ENCODE results near the gene FAM24B. TPM values are rescaled to one million over a fixed set of nuclear protein-coding genes. Genes with fewer than 3 reads are reported as not detected.

Gene FAM24B
- total RNA-seq, 4 donors from 2014 or later: 0.88 to 2.3 (median 2.3) TPM; not detected in 1

GRCh38 chr10:122812751-122813150, 66.6 kb downstream of the FAM24B start:
- H3K9me3 ChIP-seq: no peaks in the 10 kb centered on the region

GRCh38 chr10:122802282-122802681, 77.1 kb downstream of the FAM24B start:
- no peak for DNase-seq

More at GRCh38 chr10:122812751-122813150, 66.6 kb downstream of the FAM24B start:
- no peak overlapping the region for H3K27ac ChIP-seq
- intact Hi-C loops (cut with DNase I; ENCODE audit: low total_unique reads): no loop called here
- H3K4me1 ChIP-seq: no peaks in the 10 kb centered on the region
- DNase-seq: no peak
- no peak for TF ChIP-seq CTCF (IDR thresholded peaks at IDR 0.05)
- TF ChIP-seq POLR2A (IDR thresholded peaks at IDR 0.05): no peak
- H3K4me3 ChIP-seq: no peak overlapping the region
- H3K27me3 ChIP-seq: no peaks in the 10 kb centered on the region
- H3K36me3 ChIP-seq: no peaks in the 10 kb centered on the region

More at GRCh38 chr10:122802282-122802681, 77.1 kb downstream of the FAM24B start:
- H3K4me1 ChIP-seq: no peaks in the 10 kb centered on the region
- no peak overlapping the region for H3K4me3 ChIP-seq
- H3K9me3 ChIP-seq: no peaks in the 10 kb centered on the region
- intact Hi-C loops (cut with DNase I; ENCODE audit: low total_unique reads): no loop called here
- H3K27ac ChIP-seq: no peak overlapping the region
- H3K36me3 ChIP-seq: no peaks in the 10 kb centered on the region
- TF ChIP-seq POLR2A (IDR thresholded peaks at IDR 0.05): no peak
- no peak for TF ChIP-seq CTCF (IDR thresholded peaks at IDR 0.05)
- H3K27me3 ChIP-seq: no peaks in the 10 kb centered on the region

Other genes with a start within 250 kb of the FAM24B start
- gene C10orf120, start 179.7 kb downstream of the FAM24B start, total RNA-seq: not detected
- gene CUZD1, start 33.7 kb downstream of the FAM24B start, total RNA-seq: 1 to 10 TPM in 2 of 4 donors, under 1 TPM in 1, not detected in 1; 0.97 to 1.5 (median 1.3) TPM
- not detected for gene FAM24A, start 31.0 kb upstream of the FAM24B start, total RNA-seq
- 10 to 100 TPM in 2 of 4 donors, 1 to 10 TPM in 2; 1.5 to 15.8 (median 8.5) TPM for gene C10orf88, start 74.6 kb upstream of the FAM24B start, total RNA-seq
- 10 to 100 TPM in 1 of 4 donors, 1 to 10 TPM in 2, under 1 TPM in 1; 0.77 to 11.2 (median 2.1) TPM for gene PSTK, start 100.8 kb upstream of the FAM24B start, total RNA-seq
- gene IKZF5, start 129.2 kb upstream of the FAM24B start, total RNA-seq: 10 to 100 TPM in 3 of 4 donors, 1 to 10 TPM in 1; 3.1 to 30.7 (median 21.1) TPM
- 10 to 100 TPM; 13.1 to 32.2 (median 17.2) TPM for gene ACADSB, start 129.4 kb upstream of the FAM24B start, total RNA-seq

All from uterus (tissue), 4 donors.